ENCODE results near the gene BIRC7.
A peak's percentile ranks its signal among the peaks of the same experiment; 100 is the strongest.

The BIRC7 gene

DNA sequence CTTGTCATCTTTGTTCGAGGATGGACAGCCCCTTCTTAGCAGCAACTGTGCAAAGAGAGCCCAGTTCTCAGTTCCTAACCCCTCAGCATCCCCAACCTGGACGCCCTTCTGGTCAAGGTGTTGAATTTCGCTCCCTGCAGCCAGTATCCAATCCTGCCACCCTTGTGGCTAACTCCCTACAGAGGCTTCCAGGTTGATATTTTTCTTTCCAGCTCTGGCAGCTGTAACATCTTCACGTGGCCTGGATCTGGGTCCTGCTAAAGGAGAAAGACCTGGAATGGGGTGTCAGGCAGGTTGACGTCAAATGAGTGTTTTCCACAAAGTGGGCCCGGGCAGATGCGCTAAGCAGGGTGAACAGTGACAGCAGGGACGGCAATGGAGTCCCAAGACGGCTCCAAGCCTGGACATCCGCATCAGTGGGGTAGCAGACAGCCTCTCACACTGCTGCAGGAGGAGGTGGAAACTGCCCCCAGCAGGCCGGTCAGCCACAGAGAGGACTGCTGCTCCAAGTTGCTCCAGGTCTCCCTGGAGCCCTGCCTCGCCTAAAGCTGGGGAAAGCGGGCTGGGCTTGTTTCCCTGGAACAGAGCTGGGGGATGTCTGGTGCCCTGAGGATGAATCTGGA lies 18.7 kb upstream of the BIRC7 start:
- TF ChIP-seq, protein P1, sequence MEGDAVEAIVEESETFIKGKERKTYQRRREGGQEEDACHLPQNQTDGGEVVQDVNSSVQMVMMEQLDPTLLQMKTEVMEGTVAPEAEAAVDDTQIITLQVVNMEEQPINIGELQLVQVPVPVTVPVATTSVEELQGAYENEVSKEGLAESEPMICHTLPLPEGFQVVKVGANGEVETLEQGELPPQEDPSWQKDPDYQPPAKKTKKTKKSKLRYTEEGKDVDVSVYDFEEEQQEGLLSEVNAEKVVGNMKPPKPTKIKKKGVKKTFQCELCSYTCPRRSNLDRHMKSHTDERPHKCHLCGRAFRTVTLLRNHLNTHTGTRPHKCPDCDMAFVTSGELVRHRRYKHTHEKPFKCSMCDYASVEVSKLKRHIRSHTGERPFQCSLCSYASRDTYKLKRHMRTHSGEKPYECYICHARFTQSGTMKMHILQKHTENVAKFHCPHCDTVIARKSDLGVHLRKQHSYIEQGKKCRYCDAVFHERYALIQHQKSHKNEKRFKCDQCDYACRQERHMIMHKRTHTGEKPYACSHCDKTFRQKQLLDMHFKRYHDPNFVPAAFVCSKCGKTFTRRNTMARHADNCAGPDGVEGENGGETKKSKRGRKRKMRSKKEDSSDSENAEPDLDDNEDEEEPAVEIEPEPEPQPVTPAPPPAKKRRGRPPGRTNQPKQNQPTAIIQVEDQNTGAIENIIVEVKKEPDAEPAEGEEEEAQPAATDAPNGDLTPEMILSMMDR (IDR thresholded peaks at IDR 0.05; ENCODE audit: insufficient read depth, low read length, missing control alignments) = no peak
- CTCF ChIA-PET = interaction anchor here (0.9 to 2.6 kb wide), 5 partner anchors 9 to 74 kb away, joined by 3 to 17 read pairs (median 4); no protein-coding TSS in a partner anchor
- no peak for DNase-seq (ENCODE audit: low read depth, low spot score)
- peak overlapping the region; percentile 72 for H3K4me3 ChIP-seq (ENCODE audit: low read depth, low read length)
- POLR2A ChIA-PET = interaction anchor here (0.9 kb wide), 1 partner anchor 16 kb away, joined by 4 read pairs; no protein-coding TSS in a partner anchor

DNA sequence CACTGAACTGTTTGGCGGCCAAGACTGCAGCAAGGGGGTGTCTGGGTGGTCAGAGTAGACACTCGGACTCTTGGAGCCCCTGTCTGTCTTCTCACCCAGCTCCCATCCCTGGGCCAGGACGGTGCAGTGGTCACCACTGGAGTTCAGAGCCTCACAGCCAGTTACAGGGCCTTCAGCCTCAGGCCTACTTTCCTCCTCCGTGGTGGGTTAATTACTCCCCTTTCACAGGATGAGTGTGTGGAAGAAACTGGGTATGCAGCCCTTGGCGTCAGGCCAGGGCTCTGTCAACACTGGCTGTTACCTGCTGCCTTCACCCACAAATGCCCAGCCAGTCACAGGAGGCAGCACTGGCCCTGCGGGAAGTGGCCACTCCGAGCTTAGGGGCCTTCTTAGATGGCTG lies 18.0 kb upstream of the BIRC7 start:
- ChIA-PET POLR2A (no interaction called here), CTCF (interaction anchor here (1.0 to 2.6 kb wide), 3 partner anchors 11 to 73 kb away, joined by 3 to 17 read pairs (median 4); no protein-coding TSS in a partner anchor)
- no peak overlapping the region for H3K4me3 ChIP-seq (ENCODE audit: low read depth, low read length)
- DNase-seq (ENCODE audit: low read depth, low spot score) = no peak
- TF ChIP-seq, protein P1 (IDR thresholded peaks at IDR 0.05; ENCODE audit: insufficient read depth, low read length, missing control alignments) = no peak

DNA sequence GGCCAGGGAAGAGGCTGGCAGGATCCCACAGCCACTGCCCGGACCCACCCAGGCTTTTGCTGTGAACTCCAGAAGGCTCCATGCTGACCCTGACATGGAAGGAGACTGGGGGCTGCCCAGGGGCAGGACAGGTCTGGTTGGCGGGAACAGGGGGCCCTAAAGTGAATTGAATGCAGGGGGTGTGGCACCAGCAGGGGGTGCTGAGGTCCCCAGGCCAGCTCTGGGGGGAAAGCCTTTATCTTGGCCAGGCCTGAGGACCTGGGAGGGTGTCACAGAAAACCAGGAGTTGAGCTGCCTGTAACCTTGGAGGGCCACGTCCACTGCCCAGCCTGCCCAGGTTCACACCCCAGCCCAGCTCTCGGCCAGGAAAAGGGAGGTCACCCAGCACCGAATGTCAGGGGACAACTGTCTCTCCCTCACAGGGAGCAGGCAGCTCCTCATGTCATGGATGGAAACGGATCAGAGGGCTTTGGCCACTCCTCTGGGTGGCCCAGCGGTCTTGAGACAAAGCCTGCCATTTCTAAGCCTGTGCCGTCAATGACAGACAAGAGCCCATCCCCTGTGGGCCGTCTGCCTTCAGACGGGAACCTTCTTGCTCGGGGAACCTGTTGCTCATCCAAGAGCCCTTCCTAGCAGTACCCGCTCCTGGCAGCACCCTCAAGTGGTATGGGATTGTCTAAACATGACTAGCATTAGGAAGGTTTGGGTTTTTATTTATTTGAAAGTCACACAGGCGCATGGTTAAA lies 16.8 kb upstream of the BIRC7 start:
- no peak for DNase-seq (ENCODE audit: low read depth, low spot score)
- POLR2A ChIA-PET = interaction anchor here (0.5 kb wide), 1 partner anchor 777 kb away, joined by 3 read pairs; no protein-coding TSS in a partner anchor
- H3K4me3 ChIP-seq (ENCODE audit: low read depth, low read length) = no peak overlapping the region
- CTCF ChIA-PET = interaction anchor here (1.0 to 2.6 kb wide), 4 partner anchors 10 to 72 kb away, joined by 3 to 17 read pairs (median 6); no protein-coding TSS in a partner anchor
- TF ChIP-seq, protein P1 (IDR thresholded peaks at IDR 0.05; ENCODE audit: insufficient read depth, low read length, missing control alignments) = no peak

DNA sequence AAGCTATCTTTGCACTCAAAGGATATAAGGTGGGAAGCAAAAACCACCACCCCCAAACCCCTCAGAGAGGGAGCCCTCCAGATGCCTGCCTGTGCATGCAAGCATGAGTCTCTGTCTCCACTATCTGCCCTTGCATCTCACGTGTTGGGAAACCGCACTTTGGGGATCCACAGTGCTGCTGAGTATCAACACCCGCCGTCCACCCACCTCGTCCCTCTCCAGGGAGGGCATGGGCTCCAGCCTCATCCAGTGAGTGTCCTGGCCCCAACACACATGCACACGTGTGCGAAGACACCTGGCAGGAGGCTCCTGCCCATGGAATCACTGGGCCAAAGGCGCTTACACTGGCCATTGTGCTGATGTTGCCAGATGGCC lies 16.3 kb upstream of the BIRC7 start:
- H3K4me3 ChIP-seq (ENCODE audit: low read depth, low read length) = no peak overlapping the region
- POLR2A ChIA-PET = interaction anchor here (0.5 kb wide), 1 partner anchor 776 kb away, joined by 3 read pairs; no protein-coding TSS in a partner anchor
- TF ChIP-seq, protein P1 (IDR thresholded peaks at IDR 0.05; ENCODE audit: insufficient read depth, low read length, missing control alignments) = no peak
- CTCF ChIA-PET = interaction anchor here (2.0 to 2.6 kb wide), 2 partner anchors 10 to 14 kb away, joined by 7 to 17 read pairs; no protein-coding TSS in a partner anchor
- no peak for DNase-seq (ENCODE audit: low read depth, low spot score)

DNA sequence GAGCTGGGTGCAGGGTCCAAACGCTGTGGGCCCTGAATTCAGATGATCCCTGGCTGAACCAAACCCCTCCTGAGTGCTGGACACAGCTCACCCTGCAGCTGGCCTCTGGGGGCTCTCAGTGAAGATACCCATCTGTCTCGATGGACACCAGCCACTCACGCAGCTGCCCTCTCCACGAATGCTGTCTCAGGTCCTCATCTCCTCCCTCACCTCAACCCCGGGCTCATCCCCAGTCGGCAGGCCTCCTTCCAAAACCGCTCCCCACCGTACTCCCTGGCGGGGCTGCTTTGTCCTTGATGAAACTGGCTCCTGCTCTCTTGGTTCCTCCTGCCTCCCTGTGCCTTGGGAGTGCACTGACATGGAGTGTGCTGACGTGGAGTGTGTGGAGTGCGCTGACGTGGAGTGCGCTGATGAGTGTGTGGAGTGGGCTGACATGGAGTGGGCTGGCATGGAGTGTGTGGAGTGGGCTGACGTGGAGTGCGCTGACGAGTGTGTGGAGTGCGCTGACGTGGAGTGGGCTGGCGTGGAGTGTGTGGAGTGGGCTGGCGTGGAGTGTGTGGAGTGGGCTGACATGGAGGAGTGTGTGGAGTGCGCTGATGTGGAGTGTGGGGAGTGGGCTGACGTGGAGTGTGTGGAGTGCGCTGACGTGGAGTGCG lies 15.7 kb upstream of the BIRC7 start:
- TF ChIP-seq, protein P1 (IDR thresholded peaks at IDR 0.05; ENCODE audit: insufficient read depth, low read length, missing control alignments) = no peak
- ChIA-PET POLR2A (no interaction called here), CTCF (interaction anchor here (0.8 to 2.6 kb wide), 6 partner anchors 9 to 72 kb away, joined by 3 to 17 read pairs (median 7); partner anchors contain the start of gene COL20A1)

More for the DNA sequence above, 15.7 kb upstream of the BIRC7 start:
- DNase-seq (ENCODE audit: low read depth, low spot score) = no peak
- no peak overlapping the region for H3K4me3 ChIP-seq (ENCODE audit: low read depth, low read length)
